WTC11 (cell line): ENCODE measurements around the gene TTYH1. TPM values are rescaled to one million over a fixed set of nuclear protein-coding genes. Genes with fewer than 3 reads are reported as not detected.

Experiments
- ATAC-seq: fragments of 200-7000 bp; cut with Tn5 transposase; 2 replicates; pipeline ENCODE4 v1.10.0; 2021; ENCODE audit warnings: mild to moderate bottlenecking, moderate library complexity
- CTCF ChIA-PET: fragments of 300-600 bp; sonication (Branson Sonifier 250); formaldehyde crosslinking; loops from one replicate; lab custom pipeline; 2021; ENCODE audit warnings: antibody characterized with exemption; lab: Charles Lee
- POLR2A ChIA-PET: fragments of 350-600 bp; sonication (Branson Sonifier 250); formaldehyde crosslinking; loops from one replicate; lab custom pipeline; 2021; ENCODE audit warnings: antibody characterized with exemption; lab: Charles Lee
- DNase-seq: peaks from one replicate; pipeline ENCODE4 v3.0.0; 2021; ENCODE audit warnings: low spot score
- H3K27ac Mint-ChIP-seq: 2 replicates; pipeline ENCODE4 v1.8.0; 2021; ENCODE audit warnings: mixed read lengths
- H3K27me3 Mint-ChIP-seq: 2 replicates; pipeline ENCODE4 v1.8.0; 2021; ENCODE audit warnings: low read depth, mild to moderate bottlenecking, moderate library complexity, mixed read lengths
- H3K36me3 Mint-ChIP-seq: 2 replicates; pipeline ENCODE4 v1.8.0; 2021; ENCODE audit warnings: mixed read lengths
- H3K4me1 Mint-ChIP-seq: 2 replicates; pipeline ENCODE4 v1.8.0; 2022; ENCODE audit warnings: mixed read lengths
- H3K4me3 Mint-ChIP-seq: 2 replicates; pipeline ENCODE4 v1.8.0; 2021; ENCODE audit warnings: mild to moderate bottlenecking, moderate library complexity, mixed read lengths
- H3K9me3 Mint-ChIP-seq: 2 replicates; pipeline ENCODE4 v1.8.0; 2021; ENCODE audit warnings: mixed read lengths
- CREB1 ChIP-seq: sonication (generic); formaldehyde crosslinking; IDR thresholded peaks from 2 replicates; pipeline ENCODE4 v1.8.0; 2023; ENCODE audit warnings: mild to moderate bottlenecking, missing genetic modification reagents
- FOXP1 ChIP-seq: sonication (generic); formaldehyde crosslinking; IDR thresholded peaks from 2 replicates; pipeline ENCODE4 v1.8.0; 2022; ENCODE audit warnings: missing genetic modification reagents, mild to moderate bottlenecking, moderate library complexity, borderline replicate concordance
- NR1H2 ChIP-seq: sonication (generic); formaldehyde crosslinking; IDR thresholded peaks from 2 replicates; pipeline ENCODE4 v1.9.0; 2021; ENCODE audit warnings: mild to moderate bottlenecking, moderate library complexity, missing genetic modification reagents
- NR3C1 ChIP-seq: sonication (generic); formaldehyde crosslinking; conservative IDR thresholded peaks from 2 replicates; pipeline ENCODE4 v1.8.1; 2023; ENCODE audit warnings: low read depth, mild to moderate bottlenecking, missing genetic modification reagents
- PRRX2 ChIP-seq: fragments of 250-450 bp; sonication (Bioruptor Pico); IDR thresholded peaks from 2 replicates; pipeline ENCODE4 v1.8.0; 2021; ENCODE audit warnings: mild to moderate bottlenecking
- RORB ChIP-seq: fragments of 250-450 bp; sonication (Bioruptor Pico); IDR thresholded peaks from 2 replicates; pipeline ENCODE4 v1.9.0; 2021; ENCODE audit warnings: mild to moderate bottlenecking
- SMAD4 ChIP-seq: sonication (generic); formaldehyde crosslinking; IDR thresholded peaks from 2 replicates; pipeline ENCODE4 v1.8.0; 2022; ENCODE audit warnings: mild to moderate bottlenecking, missing genetic modification reagents
- SOX15 ChIP-seq: fragments of 250-450 bp; sonication (Bioruptor Pico); IDR thresholded peaks from 2 replicates; pipeline ENCODE4 v1.9.0; 2021; ENCODE audit warnings: mild to moderate bottlenecking
- TP53 ChIP-seq: sonication (generic); formaldehyde crosslinking; IDR thresholded peaks from 2 replicates; pipeline ENCODE4 v1.8.1; 2023; ENCODE audit warnings: mild to moderate bottlenecking, missing genetic modification reagents
- ZNF423 ChIP-seq: fragments of 250-450 bp; sonication (Bioruptor Pico); IDR thresholded peaks from 2 replicates; pipeline ENCODE4 v2.1.2; 2022; ENCODE audit warnings: mild to moderate bottlenecking, moderate library complexity
- total RNA-seq: library from RNA; stranded (reverse); gene quantifications from 3 replicates; pipeline ENCODE4 v1.2.3, GENCODE V29; 2021
- TF ChIP-seq, protein P1 (sequence below): fragments of 250-450 bp; sonication (Bioruptor Pico); IDR thresholded peaks from 2 replicates; pipeline ENCODE4 v1.9.0; 2021; ENCODE audit warnings: mild to moderate bottlenecking
- TF ChIP-seq, protein P2 (sequence below): sonication (generic); formaldehyde crosslinking; IDR thresholded peaks from 2 replicates; pipeline ENCODE4 v1.8.1; 2023; ENCODE audit warnings: mild to moderate bottlenecking, missing genetic modification reagents, moderate library complexity
- TF ChIP-seq, protein P3 (sequence below): fragments of 250-450 bp; sonication (Bioruptor Pico); IDR thresholded peaks from 2 replicates; pipeline ENCODE4 v1.8.0; 2021; ENCODE audit warnings: mild to moderate bottlenecking
- TF ChIP-seq, protein P4 (sequence below): sonication (generic); formaldehyde crosslinking; IDR thresholded peaks from 2 replicates; pipeline ENCODE4 v1.8.0; 2022; ENCODE audit warnings: missing genetic modification reagents
- TF ChIP-seq, protein P5 (sequence below): fragments of 250-450 bp; sonication (Bioruptor Pico); IDR thresholded peaks from 2 replicates; pipeline ENCODE4 v1.9.0; 2021; ENCODE audit warnings: moderate library complexity, mild to moderate bottlenecking, inconsistent platforms, borderline replicate concordance
- TF ChIP-seq, protein P6 (sequence below): sonication (generic); formaldehyde crosslinking; conservative IDR thresholded peaks from 2 replicates; pipeline ENCODE4 v1.8.1; 2022; ENCODE audit warnings: mild to moderate bottlenecking, missing genetic modification reagents
- TF ChIP-seq, protein P7 (sequence below): sonication (generic); formaldehyde crosslinking; IDR thresholded peaks from 2 replicates; pipeline ENCODE4 v1.8.1; 2022; ENCODE audit warnings: mild to moderate bottlenecking, moderate library complexity, missing genetic modification reagents
- TF ChIP-seq, protein P8 (sequence below): sonication (generic); formaldehyde crosslinking; IDR thresholded peaks from 2 replicates; pipeline ENCODE4 v1.8.0; 2022; ENCODE audit warnings: mild to moderate bottlenecking, missing genetic modification reagents
- TF ChIP-seq, protein P9 (sequence below): sonication (generic); formaldehyde crosslinking; IDR thresholded peaks from 2 replicates; pipeline ENCODE4 v1.8.0; 2023; ENCODE audit warnings: mild to moderate bottlenecking, missing genetic modification reagents

The TTYH1 gene
- total RNA-seq, 1 experiment from 2014 or later: 37.1 TPM

DNA sequence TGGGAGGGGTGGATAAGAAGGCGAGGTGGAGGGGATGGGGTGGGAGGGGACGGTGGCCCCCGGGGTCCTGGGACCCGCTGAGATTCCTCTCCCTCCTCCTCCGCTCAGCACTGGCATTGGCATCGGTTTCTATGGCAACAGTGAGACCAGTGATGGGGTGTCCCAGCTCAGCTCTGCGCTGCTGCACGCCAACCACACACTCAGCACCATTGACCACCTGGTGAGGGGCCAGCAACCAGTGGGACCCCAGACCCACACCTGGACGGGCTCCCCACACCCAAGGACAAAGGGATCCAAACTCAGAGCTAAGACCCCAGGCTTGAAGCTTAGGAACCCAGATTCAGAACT is 5.9 kb downstream of the TTYH1 start:
- Mint-ChIP-seq H3K27ac (peak overlapping the region; percentile 62; the same call in 1 of the 2 replicates), H3K4me1 (peaks cover 42% of the 10 kb centered on the region), H3K4me3 (peak overlapping the region; percentile 59), H3K27me3 (peaks cover 23% of the 10 kb centered on the region), H3K9me3 (no peaks in the 10 kb centered on the region), H3K36me3 (peaks cover 16% of the 10 kb centered on the region)
- POLR2A ChIA-PET: interaction anchor here (0.9 to 3.5 kb wide), 5 partner anchors 9 to 1083 kb away, joined by 3 to 21 read pairs (median 3); partner anchors contain the start of gene LENG9
- ATAC-seq (no peak; the same call in 1 of the 2 replicates), DNase-seq (no peak)
- TF ChIP-seq, protein P1, sequence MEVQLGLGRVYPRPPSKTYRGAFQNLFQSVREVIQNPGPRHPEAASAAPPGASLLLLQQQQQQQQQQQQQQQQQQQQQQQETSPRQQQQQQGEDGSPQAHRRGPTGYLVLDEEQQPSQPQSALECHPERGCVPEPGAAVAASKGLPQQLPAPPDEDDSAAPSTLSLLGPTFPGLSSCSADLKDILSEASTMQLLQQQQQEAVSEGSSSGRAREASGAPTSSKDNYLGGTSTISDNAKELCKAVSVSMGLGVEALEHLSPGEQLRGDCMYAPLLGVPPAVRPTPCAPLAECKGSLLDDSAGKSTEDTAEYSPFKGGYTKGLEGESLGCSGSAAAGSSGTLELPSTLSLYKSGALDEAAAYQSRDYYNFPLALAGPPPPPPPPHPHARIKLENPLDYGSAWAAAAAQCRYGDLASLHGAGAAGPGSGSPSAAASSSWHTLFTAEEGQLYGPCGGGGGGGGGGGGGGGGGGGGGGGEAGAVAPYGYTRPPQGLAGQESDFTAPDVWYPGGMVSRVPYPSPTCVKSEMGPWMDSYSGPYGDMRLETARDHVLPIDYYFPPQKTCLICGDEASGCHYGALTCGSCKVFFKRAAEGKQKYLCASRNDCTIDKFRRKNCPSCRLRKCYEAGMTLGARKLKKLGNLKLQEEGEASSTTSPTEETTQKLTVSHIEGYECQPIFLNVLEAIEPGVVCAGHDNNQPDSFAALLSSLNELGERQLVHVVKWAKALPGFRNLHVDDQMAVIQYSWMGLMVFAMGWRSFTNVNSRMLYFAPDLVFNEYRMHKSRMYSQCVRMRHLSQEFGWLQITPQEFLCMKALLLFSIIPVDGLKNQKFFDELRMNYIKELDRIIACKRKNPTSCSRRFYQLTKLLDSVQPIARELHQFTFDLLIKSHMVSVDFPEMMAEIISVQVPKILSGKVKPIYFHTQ (CRISPR knock-in tag): no peak
- TF ChIP-seq, protein P2, sequence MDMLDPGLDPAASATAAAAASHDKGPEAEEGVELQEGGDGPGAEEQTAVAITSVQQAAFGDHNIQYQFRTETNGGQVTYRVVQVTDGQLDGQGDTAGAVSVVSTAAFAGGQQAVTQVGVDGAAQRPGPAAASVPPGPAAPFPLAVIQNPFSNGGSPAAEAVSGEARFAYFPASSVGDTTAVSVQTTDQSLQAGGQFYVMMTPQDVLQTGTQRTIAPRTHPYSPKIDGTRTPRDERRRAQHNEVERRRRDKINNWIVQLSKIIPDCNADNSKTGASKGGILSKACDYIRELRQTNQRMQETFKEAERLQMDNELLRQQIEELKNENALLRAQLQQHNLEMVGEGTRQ (CRISPR knock-in tag): no peak
- TF ChIP-seq, protein P3, sequence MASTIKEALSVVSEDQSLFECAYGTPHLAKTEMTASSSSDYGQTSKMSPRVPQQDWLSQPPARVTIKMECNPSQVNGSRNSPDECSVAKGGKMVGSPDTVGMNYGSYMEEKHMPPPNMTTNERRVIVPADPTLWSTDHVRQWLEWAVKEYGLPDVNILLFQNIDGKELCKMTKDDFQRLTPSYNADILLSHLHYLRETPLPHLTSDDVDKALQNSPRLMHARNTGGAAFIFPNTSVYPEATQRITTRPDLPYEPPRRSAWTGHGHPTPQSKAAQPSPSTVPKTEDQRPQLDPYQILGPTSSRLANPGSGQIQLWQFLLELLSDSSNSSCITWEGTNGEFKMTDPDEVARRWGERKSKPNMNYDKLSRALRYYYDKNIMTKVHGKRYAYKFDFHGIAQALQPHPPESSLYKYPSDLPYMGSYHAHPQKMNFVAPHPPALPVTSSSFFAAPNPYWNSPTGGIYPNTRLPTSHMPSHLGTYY (CRISPR knock-in tag): no peak
- TF ChIP-seq ZNF423 (CRISPR knock-in tag) (no peak), TP53 (CRISPR knock-in tag) (no peak)
- CTCF ChIA-PET: interaction anchor here (0.5 to 5.2 kb wide), 9 partner anchors 9 to 738 kb away, joined by 4 to 66 read pairs (median 12); partner anchors contain the start of genes CDC42EP5 and LENG8

DNA sequence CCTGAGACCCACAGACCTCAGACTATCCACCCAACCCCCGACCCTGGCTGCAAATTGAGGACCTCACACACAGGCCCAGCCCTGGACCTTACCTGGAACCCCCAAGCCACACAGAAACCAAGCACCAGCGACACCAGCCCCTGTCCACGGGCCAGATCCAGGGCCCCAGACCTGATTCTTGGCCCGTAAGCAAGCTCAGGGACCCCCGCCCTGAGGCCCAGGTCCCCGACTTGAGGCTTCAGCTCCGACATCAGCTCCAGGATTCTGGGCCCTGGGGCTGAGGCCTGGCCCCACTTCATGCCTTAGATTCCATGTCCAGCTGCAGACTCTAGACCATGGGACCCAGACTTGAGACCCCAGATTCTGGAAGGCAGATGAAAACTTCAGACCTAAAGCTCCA is 6.3 kb downstream of the TTYH1 start:
- peak overlapping the region; percentile 56 for H3K4me3 Mint-ChIP-seq
- no peak for TF ChIP-seq FOXP1 (CRISPR knock-in tag)
- no peak for TF ChIP-seq PRRX2 (CRISPR knock-in tag)
- TF ChIP-seq, protein P4, sequence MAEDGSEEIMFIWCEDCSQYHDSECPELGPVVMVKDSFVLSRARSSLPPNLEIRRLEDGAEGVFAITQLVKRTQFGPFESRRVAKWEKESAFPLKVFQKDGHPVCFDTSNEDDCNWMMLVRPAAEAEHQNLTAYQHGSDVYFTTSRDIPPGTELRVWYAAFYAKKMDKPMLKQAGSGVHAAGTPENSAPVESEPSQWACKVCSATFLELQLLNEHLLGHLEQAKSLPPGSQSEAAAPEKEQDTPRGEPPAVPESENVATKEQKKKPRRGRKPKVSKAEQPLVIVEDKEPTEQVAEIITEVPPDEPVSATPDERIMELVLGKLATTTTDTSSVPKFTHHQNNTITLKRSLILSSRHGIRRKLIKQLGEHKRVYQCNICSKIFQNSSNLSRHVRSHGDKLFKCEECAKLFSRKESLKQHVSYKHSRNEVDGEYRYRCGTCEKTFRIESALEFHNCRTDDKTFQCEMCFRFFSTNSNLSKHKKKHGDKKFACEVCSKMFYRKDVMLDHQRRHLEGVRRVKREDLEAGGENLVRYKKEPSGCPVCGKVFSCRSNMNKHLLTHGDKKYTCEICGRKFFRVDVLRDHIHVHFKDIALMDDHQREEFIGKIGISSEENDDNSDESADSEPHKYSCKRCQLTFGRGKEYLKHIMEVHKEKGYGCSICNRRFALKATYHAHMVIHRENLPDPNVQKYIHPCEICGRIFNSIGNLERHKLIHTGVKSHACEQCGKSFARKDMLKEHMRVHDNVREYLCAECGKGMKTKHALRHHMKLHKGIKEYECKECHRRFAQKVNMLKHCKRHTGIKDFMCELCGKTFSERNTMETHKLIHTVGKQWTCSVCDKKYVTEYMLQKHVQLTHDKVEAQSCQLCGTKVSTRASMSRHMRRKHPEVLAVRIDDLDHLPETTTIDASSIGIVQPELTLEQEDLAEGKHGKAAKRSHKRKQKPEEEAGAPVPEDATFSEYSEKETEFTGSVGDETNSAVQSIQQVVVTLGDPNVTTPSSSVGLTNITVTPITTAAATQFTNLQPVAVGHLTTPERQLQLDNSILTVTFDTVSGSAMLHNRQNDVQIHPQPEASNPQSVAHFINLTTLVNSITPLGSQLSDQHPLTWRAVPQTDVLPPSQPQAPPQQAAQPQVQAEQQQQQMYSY (CRISPR knock-in tag): no peak
- TF ChIP-seq, protein P5, sequence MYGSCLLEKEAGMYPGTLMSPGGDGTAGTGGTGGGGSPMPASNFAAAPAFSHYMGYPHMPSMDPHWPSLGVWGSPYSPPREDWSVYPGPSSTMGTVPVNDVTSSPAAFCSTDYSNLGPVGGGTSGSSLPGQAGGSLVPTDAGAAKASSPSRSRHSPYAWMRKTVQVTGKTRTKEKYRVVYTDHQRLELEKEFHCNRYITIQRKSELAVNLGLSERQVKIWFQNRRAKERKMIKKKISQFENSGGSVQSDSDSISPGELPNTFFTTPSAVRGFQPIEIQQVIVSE (CRISPR knock-in tag): no peak
- TF ChIP-seq CREB1: no peak
- TF ChIP-seq, protein P6, sequence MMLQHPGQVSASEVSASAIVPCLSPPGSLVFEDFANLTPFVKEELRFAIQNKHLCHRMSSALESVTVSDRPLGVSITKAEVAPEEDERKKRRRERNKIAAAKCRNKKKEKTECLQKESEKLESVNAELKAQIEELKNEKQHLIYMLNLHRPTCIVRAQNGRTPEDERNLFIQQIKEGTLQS (CRISPR knock-in tag): no peak
- TF ChIP-seq SOX15 (CRISPR knock-in tag): no peak
- TF ChIP-seq, protein P7, sequence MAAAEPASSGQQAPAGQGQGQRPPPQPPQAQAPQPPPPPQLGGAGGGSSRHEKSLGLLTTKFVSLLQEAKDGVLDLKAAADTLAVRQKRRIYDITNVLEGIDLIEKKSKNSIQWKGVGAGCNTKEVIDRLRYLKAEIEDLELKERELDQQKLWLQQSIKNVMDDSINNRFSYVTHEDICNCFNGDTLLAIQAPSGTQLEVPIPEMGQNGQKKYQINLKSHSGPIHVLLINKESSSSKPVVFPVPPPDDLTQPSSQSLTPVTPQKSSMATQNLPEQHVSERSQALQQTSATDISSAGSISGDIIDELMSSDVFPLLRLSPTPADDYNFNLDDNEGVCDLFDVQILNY (CRISPR knock-in tag): no peak
- TF ChIP-seq NR1H2: no peak
- TF ChIP-seq RORB (CRISPR knock-in tag): no peak
- no peak for TF ChIP-seq NR3C1 (CRISPR knock-in tag)
- TF ChIP-seq SMAD4: no peak
- TF ChIP-seq, protein P8, sequence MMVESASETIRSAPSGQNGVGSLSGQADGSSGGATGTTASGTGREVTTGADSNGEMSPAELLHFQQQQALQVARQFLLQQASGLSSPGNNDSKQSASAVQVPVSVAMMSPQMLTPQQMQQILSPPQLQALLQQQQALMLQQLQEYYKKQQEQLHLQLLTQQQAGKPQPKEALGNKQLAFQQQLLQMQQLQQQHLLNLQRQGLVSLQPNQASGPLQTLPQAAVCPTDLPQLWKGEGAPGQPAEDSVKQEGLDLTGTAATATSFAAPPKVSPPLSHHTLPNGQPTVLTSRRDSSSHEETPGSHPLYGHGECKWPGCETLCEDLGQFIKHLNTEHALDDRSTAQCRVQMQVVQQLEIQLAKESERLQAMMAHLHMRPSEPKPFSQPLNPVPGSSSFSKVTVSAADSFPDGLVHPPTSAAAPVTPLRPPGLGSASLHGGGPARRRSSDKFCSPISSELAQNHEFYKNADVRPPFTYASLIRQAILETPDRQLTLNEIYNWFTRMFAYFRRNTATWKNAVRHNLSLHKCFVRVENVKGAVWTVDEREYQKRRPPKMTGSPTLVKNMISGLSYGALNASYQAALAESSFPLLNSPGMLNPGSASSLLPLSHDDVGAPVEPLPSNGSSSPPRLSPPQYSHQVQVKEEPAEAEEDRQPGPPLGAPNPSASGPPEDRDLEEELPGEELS (CRISPR knock-in tag): no peak
- TF ChIP-seq, protein P9, sequence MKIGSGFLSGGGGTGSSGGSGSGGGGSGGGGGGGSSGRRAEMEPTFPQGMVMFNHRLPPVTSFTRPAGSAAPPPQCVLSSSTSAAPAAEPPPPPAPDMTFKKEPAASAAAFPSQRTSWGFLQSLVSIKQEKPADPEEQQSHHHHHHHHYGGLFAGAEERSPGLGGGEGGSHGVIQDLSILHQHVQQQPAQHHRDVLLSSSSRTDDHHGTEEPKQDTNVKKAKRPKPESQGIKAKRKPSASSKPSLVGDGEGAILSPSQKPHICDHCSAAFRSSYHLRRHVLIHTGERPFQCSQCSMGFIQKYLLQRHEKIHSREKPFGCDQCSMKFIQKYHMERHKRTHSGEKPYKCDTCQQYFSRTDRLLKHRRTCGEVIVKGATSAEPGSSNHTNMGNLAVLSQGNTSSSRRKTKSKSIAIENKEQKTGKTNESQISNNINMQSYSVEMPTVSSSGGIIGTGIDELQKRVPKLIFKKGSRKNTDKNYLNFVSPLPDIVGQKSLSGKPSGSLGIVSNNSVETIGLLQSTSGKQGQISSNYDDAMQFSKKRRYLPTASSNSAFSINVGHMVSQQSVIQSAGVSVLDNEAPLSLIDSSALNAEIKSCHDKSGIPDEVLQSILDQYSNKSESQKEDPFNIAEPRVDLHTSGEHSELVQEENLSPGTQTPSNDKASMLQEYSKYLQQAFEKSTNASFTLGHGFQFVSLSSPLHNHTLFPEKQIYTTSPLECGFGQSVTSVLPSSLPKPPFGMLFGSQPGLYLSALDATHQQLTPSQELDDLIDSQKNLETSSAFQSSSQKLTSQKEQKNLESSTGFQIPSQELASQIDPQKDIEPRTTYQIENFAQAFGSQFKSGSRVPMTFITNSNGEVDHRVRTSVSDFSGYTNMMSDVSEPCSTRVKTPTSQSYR: no peak

More for the DNA sequence above, 6.3 kb downstream of the TTYH1 start:
- ATAC-seq (no peak), DNase-seq (no peak)
- peaks cover 16% of the 10 kb centered on the region for H3K36me3 Mint-ChIP-seq
- peaks cover 42% of the 10 kb centered on the region for H3K4me1 Mint-ChIP-seq
- no peaks in the 10 kb centered on the region for H3K9me3 Mint-ChIP-seq
- ChIA-PET POLR2A (interaction anchor here (1.0 to 3.5 kb wide), 5 partner anchors 8 to 1082 kb away, joined by 3 to 21 read pairs (median 3); partner anchors contain the start of gene LENG9), CTCF (interaction anchor here (0.5 to 5.2 kb wide), 13 partner anchors 9 to 1211 kb away, joined by 3 to 66 read pairs (median 6); partner anchors contain the start of genes CDC42EP5 and LENG8)
- peak overlapping the region; percentile 62; the same call in 1 of the 2 replicates for H3K27ac Mint-ChIP-seq
- H3K27me3 Mint-ChIP-seq: peaks cover 25% of the 10 kb centered on the region
